Measurements from ENCODE around the gene VPS13C.

The VPS13C gene

DNA sequence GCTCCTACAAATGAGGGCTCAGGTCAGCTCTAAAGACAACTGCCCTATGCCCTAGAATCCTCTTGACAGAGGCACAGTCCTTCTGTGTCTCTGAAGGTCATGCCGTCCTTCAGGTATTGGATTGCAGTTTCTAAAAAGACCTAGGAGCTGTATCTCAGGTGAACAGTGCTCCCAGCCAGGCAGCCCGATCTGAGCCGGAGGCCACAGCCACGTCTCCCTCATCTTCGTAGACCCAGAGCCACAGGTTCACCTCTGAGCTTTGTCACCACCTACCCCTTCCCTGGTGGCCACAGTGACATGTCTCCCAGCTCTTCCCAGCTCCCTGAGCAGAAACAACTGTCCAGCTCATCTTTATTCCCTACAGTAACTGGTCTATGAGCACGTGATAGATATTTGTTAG is 228.0 kb downstream of the VPS13C start:
- Mint-ChIP-seq H3K27me3 (peaks cover 4% of the 10 kb centered on the region), H3K27ac (no peak overlapping the region), H3K9me3 (no peaks in the 10 kb centered on the region)

DNA sequence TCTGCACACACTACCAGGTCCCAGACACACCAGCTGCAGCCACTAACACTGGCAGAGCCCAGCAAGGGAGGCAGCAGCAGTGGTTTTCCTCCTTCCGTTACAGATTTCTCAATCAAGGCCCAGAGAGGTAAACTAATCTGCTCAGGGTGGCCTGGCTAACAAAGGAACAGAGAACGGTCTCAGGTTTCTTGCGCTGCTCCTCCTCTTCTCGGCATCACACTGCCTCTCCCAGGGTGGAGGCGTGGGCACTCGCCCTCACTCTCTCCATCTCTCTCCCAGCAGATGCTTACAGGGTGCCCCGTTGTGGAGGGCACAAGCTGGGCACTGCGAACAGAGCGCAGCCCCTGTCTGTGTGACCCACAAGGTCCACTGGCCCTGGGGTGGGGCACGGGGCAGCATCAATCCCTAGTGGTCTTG is 228.7 kb downstream of the VPS13C start:
- Mint-ChIP-seq H3K36me3 (no peaks in the 10 kb centered on the region), H3K4me3 (no peak overlapping the region), H3K4me1 (peaks cover 4% of the 10 kb centered on the region), H3K27me3 (peaks cover 4% of the 10 kb centered on the region), H3K27ac (no peak overlapping the region), H3K9me3 (no peaks in the 10 kb centered on the region)
- ATAC-seq (ENCODE audit: low read depth) (no peak), DNase-seq (ENCODE audit: low spot score in 2 of 2) (no peak)

More for the DNA sequence above, 228.0 kb downstream of the VPS13C start:
- Mint-ChIP-seq H3K4me3 (no peak overlapping the region), H3K4me1 (peaks cover 4% of the 10 kb centered on the region), H3K36me3 (no peaks in the 10 kb centered on the region)
- DNase-seq (ENCODE audit: low spot score in 2 of 2) (no peak), ATAC-seq (ENCODE audit: low read depth) (no peak)

DNA sequence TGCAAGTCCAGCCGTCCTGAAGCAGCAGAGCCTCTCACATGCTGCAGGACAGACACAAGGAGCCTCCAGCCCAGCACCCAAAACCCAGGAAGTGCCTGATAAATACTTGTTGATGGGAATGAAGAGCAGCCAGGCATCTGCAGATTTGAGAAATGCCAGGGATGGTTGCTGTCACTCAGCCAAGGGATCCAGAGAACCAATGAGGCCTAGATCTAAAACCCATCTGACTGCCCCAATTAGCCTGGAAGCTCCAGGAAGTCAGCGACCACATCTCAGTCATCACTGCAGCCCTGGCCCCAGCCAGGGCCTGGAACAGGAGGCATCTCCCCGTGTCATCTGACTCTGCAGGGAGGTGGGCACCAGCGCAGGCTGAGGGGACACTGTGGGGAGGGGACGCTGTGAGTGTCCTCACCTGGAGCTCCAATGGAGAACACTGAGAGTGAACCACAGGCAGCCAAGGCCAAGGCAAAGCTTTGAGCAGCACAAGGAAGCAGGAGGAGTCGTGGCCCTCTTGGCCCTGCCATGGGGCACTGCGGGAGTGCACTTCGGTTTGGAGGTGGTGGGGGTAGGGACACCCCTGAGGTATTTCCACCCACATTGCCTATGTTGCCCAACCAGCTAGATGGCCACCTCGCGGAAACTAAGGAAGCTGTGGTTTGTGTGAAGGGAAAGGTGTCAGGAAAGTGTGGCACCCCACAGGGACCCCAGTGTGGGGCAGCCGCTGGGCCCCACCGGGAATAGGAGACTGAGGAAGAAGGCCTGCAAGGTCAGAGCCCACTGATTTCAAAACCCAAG is 229.5 kb downstream of the VPS13C start:
- ATAC-seq (ENCODE audit: low read depth) (no peak), DNase-seq (ENCODE audit: low spot score in 2 of 2) (no peak)
- H3K9me3 Mint-ChIP-seq: no peaks in the 10 kb centered on the region
- H3K36me3 Mint-ChIP-seq: no peaks in the 10 kb centered on the region
- peaks cover 4% of the 10 kb centered on the region for H3K27me3 Mint-ChIP-seq
- H3K27ac Mint-ChIP-seq: no peak overlapping the region
- no peak overlapping the region for H3K4me3 Mint-ChIP-seq
- peaks cover 4% of the 10 kb centered on the region for H3K4me1 Mint-ChIP-seq

DNA sequence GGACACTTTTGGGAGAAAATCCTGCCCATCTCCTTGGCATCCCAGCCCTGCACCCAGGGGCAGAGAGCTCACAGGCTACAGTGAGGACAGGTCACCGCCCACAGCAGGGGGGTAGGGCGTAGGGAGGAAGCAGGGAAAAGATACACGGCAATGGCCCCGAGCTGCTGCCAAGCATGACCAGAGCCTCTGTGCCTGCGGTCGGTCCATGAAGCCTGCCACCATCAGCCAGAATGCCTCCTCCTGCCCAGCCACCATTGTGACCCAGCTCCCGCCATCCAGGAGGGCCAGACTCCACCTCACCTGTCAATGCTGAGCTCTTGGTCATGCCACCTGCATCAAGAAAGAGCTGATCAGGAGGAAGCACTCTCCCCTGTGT is 230.7 kb downstream of the VPS13C start:
- Mint-ChIP-seq H3K4me3 (no peak overlapping the region), H3K27ac (no peak overlapping the region), H3K4me1 (peaks cover 4% of the 10 kb centered on the region), H3K9me3 (no peaks in the 10 kb centered on the region), H3K27me3 (peaks cover 6% of the 10 kb centered on the region), H3K36me3 (no peaks in the 10 kb centered on the region)
- ATAC-seq (ENCODE audit: low read depth) (no peak), DNase-seq (ENCODE audit: low spot score in 2 of 2) (no peak)

DNA sequence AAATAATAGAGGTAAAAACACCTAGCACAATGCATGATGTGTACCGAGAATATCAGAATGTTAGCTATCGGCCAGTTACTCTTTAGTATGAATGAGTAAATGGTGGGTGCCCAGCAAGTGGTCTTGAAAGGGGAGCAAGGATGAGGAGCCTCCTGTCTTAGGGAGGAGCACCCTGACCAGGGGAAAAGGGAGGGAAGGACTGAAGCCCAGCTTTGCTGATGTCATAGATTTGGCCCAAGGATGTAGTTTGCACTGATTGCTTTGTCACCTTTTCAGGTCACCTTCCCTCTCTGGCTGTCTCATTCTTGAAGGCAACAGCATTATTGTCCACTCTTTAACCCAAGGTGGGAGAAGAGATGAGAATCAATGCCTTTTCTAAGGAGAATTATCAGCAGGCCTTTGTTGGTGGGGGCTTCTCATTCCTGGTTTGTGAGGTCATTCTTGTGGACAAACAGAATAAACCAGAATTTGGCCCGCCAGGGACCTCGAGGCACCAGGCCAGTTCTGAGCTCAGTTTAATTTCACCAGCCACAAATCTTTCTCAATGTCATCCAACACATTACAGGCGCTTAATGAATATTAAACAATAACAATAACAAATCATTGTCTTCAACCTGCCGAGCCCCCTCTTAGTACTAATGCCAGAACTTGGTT is 231.3 kb downstream of the VPS13C start:
- no peaks in the 10 kb centered on the region for H3K36me3 Mint-ChIP-seq
- no peak overlapping the region for H3K4me3 Mint-ChIP-seq
- DNase-seq (ENCODE audit: low spot score in 2 of 2) (no peak), ATAC-seq (ENCODE audit: low read depth) (no peak)
- H3K9me3 Mint-ChIP-seq: no peaks in the 10 kb centered on the region
- peaks cover 6% of the 10 kb centered on the region for H3K27me3 Mint-ChIP-seq
- peaks cover 2% of the 10 kb centered on the region for H3K4me1 Mint-ChIP-seq
- H3K27ac Mint-ChIP-seq: no peak overlapping the region

DNA sequence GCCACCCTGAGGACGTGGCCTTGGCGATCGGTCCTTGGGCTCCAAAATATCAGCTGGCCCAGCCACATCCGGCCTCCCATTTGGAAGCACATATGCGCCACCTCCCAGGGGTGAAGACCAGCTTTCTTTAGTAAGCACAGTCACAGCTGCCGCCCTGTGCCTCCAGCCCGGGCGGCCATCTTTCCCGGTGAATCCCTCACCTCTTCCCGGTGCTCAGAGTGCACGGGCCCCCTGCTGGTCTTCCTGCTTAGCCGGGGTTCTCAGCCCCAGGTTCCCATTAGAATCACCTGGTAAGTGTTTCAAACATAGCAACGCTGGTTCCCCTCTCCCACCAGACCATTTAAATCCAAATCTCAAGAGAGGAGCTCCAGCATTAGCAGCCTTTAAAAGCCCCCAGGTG is 232.2 kb downstream of the VPS13C start:
- no peak overlapping the region for H3K4me3 Mint-ChIP-seq
- peaks cover 6% of the 10 kb centered on the region for H3K27me3 Mint-ChIP-seq
- no peaks in the 10 kb centered on the region for H3K9me3 Mint-ChIP-seq
- no peak for DNase-seq (ENCODE audit: low spot score in 2 of 2)
- no peaks in the 10 kb centered on the region for H3K36me3 Mint-ChIP-seq
- no peak overlapping the region for H3K27ac Mint-ChIP-seq
- no peak for ATAC-seq (ENCODE audit: low read depth)
- H3K4me1 Mint-ChIP-seq: no peaks in the 10 kb centered on the region

DNA sequence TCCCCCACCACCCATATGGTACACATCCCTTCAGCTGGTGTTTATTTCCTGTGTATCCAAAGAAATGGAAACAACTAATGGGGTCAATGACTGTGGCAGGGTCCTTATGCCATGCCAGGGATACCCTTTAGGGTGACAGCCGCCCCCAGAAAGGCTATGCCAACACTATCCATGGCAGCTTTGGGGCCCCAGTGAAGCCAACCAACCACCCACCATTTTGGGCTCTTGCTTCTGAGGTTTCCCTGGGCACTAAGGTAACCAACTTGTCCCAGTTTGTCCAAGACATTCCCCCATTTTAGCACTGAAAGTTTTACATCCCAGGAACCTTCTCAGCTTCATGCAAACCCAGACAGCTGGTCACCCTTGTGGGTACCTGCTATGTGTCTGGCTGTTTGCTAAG is 233.1 kb downstream of the VPS13C start:
- no peaks in the 10 kb centered on the region for H3K9me3 Mint-ChIP-seq
- H3K4me3 Mint-ChIP-seq: no peak overlapping the region
- no peaks in the 10 kb centered on the region for H3K36me3 Mint-ChIP-seq
- no peak for DNase-seq (ENCODE audit: low spot score in 2 of 2)
- no peak overlapping the region for H3K27ac Mint-ChIP-seq
- peaks cover 2% of the 10 kb centered on the region for H3K27me3 Mint-ChIP-seq
- no peak for ATAC-seq (ENCODE audit: low read depth)
- H3K4me1 Mint-ChIP-seq: no peaks in the 10 kb centered on the region

DNA sequence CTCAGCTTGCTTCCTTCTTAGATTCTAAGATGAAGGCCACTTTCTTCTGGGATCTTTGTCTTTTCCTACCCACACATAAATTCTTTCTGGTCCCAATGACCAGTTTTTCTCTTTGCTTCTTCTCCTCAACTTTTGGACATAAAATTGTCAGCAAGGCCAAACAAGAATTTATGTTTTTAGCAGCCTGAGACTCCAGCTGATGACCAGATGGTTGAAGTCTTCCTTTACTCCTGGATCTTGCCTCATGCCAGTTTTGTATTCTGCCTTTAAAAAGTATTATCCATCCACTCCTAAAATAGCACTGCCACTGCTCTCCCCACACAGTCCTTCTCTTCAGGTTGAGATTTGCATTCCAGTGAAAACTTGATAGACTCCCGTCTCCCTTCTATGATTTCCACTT is 236.0 kb downstream of the VPS13C start:
- H3K36me3 Mint-ChIP-seq: no peaks in the 10 kb centered on the region
- H3K4me3 Mint-ChIP-seq: no peak overlapping the region
- no peak overlapping the region for H3K27ac Mint-ChIP-seq
- H3K4me1 Mint-ChIP-seq: no peaks in the 10 kb centered on the region
- DNase-seq (ENCODE audit: low spot score in 2 of 2): no peak
- no peak for ATAC-seq (ENCODE audit: low read depth)
- no peaks in the 10 kb centered on the region for H3K9me3 Mint-ChIP-seq
- peaks cover 11% of the 10 kb centered on the region for H3K27me3 Mint-ChIP-seq

DNA sequence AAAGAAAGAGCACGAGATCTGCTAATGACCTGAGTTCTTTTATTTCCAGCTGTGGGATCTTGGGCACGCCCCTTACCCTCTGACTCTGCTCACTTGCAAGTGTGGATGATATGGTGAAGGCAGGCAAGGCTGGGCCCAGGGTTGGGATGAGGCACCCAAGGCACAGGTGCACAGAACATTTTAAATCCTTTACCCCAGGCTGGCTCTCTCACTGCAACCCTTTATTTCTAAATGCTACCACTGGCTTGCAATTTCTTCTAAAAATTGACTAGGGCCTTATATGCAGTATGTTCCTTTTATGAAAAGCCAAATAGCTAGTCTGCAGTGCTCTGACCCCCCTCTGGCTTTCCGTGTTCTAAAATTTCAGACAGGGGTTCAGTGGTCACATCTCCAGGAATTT is 237.7 kb downstream of the VPS13C start:
- DNase-seq (ENCODE audit: low spot score in 2 of 2): no peak
- Mint-ChIP-seq H3K9me3 (no peaks in the 10 kb centered on the region), H3K27me3 (peaks cover 11% of the 10 kb centered on the region)

DNA sequence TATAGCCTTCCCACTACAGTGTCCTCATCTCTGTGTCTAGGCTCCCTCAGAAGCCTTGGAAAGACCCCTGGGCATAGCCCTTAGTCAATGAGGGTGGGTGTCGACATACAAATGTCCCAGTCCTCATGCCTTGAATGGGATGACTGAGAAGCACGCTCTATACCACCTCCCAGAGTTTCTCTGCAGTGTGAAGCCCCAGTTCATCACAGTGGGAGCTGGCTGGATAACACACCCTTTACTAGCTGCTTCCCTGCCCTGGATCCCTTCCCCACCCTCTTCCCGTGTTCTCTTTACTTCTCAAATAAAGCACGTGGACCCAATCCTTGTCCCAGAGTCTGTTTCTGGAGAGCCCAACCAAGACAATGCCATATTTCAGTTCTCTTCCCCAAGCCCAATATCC is 239.3 kb downstream of the VPS13C start:
- no peak for DNase-seq (ENCODE audit: low spot score in 2 of 2)
- Mint-ChIP-seq H3K4me1 (no peaks in the 10 kb centered on the region), H3K4me3 (no peak overlapping the region), H3K27ac (no peak overlapping the region), H3K9me3 (no peaks in the 10 kb centered on the region), H3K36me3 (no peaks in the 10 kb centered on the region), H3K27me3 (peaks cover 14% of the 10 kb centered on the region)
- ATAC-seq (ENCODE audit: low read depth): no peak

More for the DNA sequence above, 237.7 kb downstream of the VPS13C start:
- no peak for ATAC-seq (ENCODE audit: low read depth)
- no peaks in the 10 kb centered on the region for H3K4me1 Mint-ChIP-seq
- no peak overlapping the region for H3K4me3 Mint-ChIP-seq
- no peak overlapping the region for H3K27ac Mint-ChIP-seq
- H3K36me3 Mint-ChIP-seq: no peaks in the 10 kb centered on the region

DNA sequence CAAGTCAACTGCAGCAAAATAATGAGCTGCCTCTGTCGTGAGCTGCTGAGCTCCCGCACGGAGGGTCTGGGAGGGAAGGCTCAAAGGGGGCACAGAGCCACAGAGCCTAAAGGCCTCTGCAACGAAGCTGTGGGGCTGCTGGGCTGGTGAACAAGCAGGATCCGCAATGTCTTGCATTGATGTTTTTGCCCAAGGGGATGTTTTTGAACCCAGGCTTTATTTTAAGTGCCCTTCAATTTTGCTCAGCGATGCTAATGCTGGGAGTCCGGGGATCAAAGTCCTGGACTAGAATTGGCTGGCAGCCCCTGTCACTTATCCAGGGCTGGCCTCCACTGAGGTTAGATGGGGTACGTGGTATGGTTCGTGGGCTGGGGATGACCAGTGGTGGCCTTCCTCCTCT is 240.0 kb downstream of the VPS13C start:
- ATAC-seq (ENCODE audit: low read depth): no peak
- DNase-seq (ENCODE audit: low spot score in 2 of 2): no peak
- Mint-ChIP-seq H3K36me3 (no peaks in the 10 kb centered on the region), H3K27me3 (peaks cover 14% of the 10 kb centered on the region), H3K4me3 (no peak overlapping the region), H3K4me1 (no peaks in the 10 kb centered on the region), H3K9me3 (no peaks in the 10 kb centered on the region), H3K27ac (no peak overlapping the region)

DNA sequence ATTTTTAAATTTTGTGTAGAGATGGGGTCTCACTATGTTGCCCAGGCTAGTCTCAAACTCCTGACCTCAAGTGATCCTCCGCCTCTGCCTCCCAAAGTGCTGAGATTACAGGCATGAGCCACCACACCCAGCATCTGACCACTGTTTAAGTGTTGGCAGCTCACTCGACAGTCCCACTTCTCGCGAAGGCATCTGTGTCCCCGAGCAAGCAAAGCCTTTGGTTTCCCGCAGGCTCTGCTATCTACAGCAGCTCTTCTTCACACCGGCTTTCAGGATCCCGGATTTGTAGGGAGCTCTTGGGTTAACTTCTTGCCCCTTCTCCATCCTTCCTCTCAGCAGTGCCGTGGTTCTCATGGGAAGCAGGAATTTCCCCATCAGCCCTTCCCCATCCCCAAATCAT is 240.9 kb downstream of the VPS13C start:
- Mint-ChIP-seq H3K27ac (no peak overlapping the region), H3K4me1 (no peaks in the 10 kb centered on the region), H3K4me3 (no peak overlapping the region), H3K27me3 (peaks cover 15% of the 10 kb centered on the region), H3K9me3 (no peaks in the 10 kb centered on the region), H3K36me3 (no peaks in the 10 kb centered on the region)
- ATAC-seq (ENCODE audit: low read depth) (no peak), DNase-seq (ENCODE audit: low spot score in 2 of 2) (no peak)

DNA sequence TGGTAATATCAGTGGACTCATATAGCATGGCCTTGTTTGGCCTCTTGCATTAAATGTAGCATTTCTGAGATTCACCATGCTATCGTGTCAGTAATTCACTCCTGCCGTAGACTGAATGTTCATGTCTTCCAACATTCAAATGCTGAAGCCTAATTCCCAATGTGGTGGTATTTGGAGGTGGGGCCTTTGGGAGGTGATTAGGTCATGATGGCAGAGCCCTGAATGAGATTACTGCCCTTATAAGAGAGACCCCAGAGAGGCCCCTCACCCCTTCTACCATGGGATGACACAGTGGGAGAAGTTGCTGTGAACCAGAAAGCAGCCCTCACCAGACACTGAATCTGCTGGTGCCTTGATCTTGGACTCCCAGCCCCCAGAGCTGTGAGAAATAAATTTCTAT is 241.4 kb downstream of the VPS13C start:
- ATAC-seq (ENCODE audit: low read depth) (no peak), DNase-seq (ENCODE audit: low spot score in 2 of 2) (no peak)
- Mint-ChIP-seq H3K4me3 (no peak overlapping the region), H3K36me3 (no peaks in the 10 kb centered on the region), H3K27ac (no peak overlapping the region), H3K27me3 (peaks cover 18% of the 10 kb centered on the region), H3K9me3 (no peaks in the 10 kb centered on the region), H3K4me1 (no peaks in the 10 kb centered on the region)

DNA sequence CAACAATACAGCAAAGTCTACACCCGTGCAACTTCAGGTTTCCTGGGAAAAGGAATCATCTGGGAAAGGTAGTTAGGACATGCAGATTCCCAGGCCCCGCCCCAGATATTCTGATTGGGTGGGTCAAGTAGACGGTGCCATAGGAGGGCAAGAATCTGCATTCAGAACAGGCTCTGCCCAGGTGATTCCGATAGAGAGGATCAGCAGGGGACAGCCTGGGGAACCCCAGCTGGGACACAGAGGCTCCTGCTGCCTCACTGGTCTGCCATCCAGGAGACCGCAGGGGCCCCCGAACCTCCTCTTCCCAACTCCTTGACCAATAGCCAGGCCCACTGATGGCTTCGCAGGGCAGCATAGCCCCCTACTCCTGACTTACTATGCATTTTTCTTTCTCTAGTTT is 243.4 kb downstream of the VPS13C start:
- DNase-seq (ENCODE audit: low spot score in 2 of 2) (no peak), ATAC-seq (ENCODE audit: low read depth) (no peak)
- Mint-ChIP-seq H3K36me3 (no peaks in the 10 kb centered on the region), H3K4me3 (no peak overlapping the region), H3K9me3 (no peaks in the 10 kb centered on the region), H3K4me1 (no peaks in the 10 kb centered on the region), H3K27ac (no peak overlapping the region), H3K27me3 (peaks cover 20% of the 10 kb centered on the region)

Measured in memory B cell (primary cell).